ENCODE results near the gene MRPL12.

MRPL12 gene

DNA sequence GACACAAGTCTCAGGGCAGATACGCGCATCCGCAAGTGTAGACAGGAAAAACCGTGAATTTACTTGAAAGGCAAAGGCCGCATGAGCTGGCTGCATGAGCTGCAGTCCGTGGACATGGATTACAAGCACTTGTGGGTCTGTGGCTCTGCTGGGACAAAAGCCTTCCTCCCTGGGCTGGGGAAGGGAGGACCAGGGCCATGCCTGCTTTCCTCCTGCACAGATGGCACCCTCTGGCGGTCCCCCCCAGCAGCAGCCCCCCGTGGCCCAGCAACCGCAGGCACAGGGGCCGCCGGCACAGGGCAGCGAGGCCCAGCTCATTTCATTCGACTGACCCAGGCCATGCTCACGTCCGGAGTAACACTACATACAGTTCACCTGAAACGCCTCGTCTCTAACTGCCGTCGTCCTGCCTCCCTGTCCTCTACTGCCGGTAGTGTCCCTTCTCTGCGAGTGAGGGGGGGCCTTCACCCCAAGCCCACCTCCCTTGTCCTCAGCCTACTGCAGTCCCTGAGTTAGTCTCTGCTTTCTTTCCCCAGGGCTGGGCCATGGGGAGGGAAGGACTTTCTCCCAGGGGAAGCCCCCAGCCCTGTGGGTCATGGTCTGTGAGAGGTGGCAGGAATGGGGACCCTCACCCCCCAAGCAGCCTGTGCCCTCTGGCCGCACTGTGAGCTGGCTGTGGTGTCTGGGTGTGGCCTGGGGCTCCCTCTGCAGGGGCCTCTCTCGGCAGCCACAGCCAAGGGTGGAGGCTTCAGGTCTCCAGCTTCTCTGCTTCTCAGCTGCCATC, 1.7 kb upstream of the MRPL12 start:
- DNase-seq (ENCODE audit: low read depth) = no peak

DNA sequence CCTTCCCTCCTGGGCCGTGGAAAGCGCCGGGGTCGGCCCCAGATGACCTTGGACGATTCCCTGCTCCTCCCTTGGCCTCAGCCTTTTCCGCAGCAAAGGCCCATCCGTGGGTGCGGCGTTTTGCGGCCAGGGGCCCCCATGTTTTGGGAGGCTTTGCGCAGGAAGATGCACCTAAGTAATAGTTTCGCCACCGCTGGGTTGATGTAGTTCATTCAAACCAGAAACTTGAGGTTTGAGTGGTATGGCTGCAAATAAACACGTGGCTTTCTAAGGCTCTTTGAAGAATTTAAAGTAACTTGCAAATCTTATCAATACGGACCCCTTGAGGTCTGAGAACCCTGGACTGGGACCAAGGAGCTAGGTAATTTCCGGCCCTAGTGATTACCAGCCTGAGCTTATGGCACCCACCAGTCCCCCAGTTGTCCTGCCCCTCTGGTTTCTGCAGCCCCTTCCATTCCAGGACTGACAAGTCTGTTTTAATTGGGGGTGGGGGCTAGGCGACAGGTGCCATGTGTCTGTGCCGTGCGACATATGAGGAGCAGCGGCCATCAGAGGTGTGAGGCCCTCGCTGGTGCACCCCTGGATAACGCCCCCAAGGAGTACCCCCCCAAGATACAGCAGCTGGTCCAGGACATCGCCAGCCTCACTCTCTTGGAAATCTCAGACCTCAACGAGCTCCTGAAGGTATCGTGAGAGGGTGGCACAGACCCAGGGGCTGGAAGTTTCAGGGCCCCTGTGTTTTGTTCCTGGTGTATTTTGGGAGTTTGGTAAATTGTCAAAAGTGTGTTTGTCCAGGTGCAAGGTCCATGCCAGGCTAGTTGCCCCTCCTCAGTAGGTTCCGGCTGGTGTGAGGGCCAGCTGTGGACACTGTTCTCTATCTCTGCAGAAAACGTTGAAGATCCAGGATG, 834 bp downstream of the MRPL12 start:
- no peak for DNase-seq (ENCODE audit: low read depth)

DNA sequence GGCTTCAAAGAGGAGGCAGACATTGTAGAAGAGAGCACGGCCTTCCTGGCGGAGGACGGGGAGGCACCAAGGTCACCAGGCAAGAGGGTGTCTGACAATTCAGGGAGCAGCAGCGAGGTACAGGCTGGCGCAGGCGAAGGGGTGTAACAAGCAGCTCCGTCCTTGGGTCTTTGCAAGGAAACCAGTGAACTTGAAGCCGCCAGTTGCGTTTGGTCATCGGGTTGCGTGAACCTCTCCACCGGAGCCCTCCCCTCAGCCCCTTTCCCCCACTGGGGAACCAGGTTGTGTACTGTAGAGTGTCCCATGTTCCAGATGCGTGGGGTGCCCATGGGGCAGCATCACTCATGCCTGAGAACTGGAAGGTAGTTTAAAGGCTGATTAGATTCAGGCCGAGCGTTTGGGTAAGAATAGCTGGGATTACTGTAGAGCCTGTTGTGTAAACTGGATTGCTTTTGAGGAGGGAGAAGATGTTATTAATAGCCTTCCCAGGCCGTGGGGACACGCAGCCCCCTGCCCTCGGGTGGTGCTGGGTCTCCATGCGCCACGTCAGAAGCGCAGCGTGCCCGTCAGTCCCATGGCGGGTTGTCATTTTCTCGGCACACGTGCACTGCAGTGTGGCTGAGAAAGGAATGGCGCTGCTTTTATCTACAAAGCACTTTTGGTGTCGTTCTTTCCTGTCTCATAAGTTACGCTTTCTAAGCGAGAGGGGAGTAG, 2.5 kb downstream of the MRPL12 start:
- DNase-seq (ENCODE audit: low read depth) = no peak

- DNase-seq (ENCODE audit: low read depth) = no peak
These were observed 3.1 kb downstream of the MRPL12 start for GRCh38 chr17:81706232-81706611.

DNA sequence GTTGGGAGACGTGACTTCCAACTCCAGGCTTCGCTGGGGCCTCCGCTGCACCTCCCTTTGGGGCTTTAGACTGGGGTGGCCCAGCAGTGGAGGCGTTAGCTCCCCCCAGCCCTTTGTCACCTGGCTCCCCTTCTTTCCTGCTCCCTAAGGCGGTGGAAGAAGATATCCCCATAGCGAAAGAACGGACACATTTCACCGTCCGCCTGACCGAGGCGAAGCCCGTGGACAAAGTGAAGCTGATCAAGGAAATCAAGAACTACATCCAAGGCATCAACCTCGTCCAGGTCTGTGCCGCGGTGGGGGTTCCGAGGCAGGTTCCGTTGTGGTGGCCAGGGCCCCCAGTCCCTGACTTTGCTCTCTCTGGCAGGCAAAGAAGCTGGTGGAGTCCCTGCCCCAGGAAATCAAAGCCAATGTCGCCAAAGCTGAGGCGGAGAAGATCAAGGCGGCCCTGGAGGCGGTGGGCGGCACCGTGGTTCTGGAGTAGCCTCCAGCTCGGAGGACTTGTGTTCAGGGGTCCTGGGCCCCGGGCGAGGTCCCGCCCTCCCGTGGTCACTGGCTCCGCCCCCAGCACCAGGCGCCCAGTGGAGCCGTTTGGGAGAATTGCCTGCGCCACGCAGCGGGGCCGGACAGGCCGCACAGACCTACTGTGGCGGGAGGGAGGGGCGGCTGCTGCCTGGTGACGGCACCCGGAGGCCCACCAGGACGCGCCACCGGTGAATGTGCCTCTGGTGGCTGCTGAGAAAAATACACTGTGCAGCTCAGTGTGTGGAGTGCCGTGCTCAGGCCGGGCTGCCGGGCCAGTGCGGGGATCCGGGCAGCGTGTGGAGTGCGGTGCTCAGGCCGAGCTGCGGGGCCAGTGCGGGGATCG, 3.8 kb downstream of the MRPL12 start:
- DNase-seq (ENCODE audit: low read depth) = no peak

DNA sequence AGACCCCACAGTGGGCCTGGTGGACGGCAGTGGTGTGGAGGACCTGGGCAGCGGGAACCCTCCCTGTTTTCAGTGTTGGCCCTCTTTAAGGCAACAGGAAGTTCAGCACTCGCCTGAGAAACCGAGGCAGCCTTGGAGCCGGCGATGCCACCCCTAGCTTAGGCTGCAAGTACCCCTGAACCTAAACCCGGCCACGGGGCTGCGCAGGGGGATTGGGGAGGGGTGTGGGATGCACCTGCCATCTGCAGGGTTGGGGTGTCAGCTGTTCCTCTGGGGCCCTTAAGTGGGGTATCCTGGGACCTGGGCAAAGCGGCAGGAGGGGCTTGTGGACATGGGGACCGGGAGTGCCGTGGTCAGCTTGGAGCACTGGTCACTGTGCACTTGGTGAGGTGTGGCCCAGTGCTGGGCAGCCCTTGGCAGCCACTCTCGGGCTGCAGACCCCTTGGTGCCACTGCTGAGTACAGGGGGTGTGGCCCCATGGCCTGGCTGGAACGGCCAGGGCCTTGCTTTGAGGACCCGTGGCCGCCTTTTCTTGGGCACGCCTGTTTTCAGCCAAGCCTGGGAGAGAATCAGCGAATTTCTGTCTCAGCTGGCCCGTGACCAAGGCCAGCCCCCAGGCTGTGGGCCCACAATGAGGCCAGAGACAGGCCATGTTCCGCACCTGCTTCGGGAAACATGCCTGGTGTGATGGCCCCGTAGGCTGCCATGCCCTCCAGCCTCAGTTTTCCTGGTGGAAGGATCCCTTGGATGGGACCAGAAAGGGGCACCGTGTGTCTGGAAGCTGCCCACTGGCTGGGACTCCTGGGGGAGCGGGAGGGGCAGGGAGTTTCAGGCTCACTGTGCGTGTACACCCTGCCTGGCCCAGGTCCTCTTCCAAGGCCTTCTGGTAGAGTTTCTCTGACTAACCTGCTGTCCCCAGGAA, 4.8 kb downstream of the MRPL12 start:
- no peak for DNase-seq (ENCODE audit: low read depth)

DNA sequence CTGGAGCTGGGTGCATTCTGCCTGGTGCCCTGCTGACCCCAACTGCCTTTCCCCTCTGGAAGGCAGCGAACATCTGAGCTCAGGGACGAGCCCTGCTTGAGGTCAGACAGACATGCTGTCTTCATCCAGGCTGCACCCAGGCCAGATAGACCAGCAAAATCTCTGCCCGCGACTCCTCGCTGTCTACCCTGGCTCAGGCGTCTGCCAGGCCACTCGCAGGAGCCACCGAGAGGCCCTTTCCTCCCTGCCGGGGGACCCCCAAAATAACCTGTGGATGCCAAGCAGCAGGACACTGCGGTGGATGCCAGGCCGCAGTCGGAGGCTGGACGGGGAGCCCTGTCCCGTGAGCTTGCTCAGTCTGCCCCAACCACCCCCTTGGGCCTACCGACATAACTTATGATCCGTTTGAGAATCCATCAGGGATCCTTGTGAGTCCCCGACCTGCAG, 5.6 kb downstream of the MRPL12 start:
- DNase-seq (ENCODE audit: low read depth) = no peak

- no peak for DNase-seq (ENCODE audit: low read depth)
These were observed 7.5 kb downstream of the MRPL12 start for GRCh38 chr17:81710514-81711308.

DNA sequence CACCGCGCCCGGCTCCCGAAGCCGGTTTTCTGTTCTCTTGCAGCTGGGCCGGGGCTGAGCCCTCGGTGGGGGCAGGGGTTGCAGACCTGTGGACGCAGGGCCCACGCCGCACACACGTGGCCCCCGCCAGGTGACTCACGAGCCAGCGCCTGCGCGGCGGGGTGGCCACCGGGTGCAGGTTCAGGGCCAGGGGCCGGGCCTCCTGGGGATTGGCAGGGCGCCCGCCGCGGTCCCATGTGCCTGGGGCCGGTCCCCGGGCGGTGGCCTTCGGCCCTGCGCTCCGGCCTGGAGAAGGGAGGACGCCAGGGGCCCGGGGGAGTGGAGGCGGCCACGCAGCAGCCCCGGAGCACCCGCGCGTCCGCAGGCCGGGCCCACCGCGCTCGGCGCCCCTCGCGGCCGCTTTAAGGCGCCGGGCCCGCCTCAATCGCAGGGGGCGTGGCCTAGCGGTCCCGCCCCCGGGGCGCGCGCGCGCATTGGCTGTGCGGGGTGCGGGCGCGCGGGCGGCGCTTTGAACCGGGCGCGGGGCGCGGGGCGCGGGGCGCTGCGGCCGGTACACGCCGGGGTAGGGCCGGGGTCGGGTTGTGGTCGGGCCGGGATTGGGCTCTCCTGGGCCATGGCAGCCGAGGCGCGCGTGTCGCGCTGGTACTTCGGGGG, 8.8 kb downstream of the MRPL12 start, which contains the start of gene SLC25A10:
SLC25A10 (plus strand) TSS at position 471 of the 654 bp plus-strand sequence; CDS start at position 614, 143 bp downstream.
- no peak for DNase-seq (ENCODE audit: low read depth)

DNA sequence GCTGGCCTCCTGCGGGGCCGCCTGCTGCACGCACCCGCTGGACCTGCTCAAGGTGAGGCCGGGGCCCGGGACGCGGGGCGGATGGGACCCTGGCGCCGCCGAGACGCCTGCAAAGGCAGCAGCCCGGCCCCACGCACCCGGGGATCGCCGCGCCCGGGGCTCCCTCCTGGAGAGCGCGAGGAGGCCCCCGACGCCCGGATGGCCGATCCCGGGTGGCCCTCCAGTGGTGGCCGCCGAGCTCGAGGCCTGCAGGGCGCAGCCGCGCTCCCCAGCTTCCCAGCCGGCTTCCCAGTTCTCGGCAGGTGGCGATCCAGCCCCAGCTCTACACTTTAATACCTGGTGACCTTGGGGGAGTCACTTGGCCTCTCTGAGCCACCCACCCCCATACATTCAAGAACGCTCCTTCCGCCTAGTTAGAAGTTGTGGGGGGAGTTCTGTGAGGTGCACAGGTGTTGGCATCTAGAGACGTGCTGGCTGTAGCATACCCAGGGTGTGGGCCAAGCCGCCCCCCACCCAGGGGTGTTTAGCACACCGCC, 9.4 kb downstream of the MRPL12 start:
- DNase-seq (ENCODE audit: low read depth) = no peak

GRCh38 chr17:81713004-81713555, 9.9 kb downstream of the MRPL12 start:
- DNase-seq (ENCODE audit: low read depth) = no peak

DNA sequence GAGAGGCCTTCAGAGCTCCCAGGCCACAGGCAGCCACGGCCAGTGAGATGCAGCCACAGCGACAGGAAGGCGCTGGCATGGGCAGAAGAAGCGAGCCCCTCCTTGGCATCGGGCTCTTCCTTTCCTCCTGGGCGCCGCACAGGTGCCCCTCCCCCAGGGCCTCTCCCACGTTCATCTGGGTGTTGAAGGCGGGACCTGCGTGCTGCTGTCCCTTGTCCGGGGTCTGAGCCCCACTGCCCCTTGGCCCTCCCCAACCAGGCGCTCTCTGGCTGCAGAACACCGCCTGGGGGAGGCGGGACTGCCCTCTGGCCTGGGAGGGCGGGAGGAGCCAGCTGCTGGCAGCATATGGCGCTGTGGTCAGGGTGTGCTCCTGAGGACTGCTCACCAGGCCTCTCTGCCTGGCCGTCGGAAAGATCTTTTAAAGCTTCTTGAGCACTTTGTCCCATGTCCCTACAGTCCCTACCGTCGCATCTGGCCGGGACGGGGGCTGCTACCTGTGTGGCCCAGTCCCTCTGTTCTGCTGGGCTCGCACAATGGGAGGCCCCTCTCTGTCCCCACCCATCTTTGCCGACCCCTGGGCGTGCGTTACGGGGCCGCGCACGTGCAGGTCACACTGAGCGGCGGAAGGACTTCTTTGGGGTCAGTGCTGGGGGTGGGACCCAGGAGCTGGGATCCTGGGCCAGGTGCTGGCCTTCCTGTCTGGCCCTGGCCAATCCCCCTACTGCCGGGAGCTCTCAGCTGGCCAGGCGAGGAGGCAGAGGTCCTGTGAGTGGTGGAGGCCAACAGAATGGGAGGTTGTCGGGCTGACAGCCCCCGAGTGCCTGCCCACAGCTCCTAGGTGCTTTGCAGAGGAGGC, 10.6 kb downstream of the MRPL12 start:
- no peak for DNase-seq (ENCODE audit: low read depth)

DNA sequence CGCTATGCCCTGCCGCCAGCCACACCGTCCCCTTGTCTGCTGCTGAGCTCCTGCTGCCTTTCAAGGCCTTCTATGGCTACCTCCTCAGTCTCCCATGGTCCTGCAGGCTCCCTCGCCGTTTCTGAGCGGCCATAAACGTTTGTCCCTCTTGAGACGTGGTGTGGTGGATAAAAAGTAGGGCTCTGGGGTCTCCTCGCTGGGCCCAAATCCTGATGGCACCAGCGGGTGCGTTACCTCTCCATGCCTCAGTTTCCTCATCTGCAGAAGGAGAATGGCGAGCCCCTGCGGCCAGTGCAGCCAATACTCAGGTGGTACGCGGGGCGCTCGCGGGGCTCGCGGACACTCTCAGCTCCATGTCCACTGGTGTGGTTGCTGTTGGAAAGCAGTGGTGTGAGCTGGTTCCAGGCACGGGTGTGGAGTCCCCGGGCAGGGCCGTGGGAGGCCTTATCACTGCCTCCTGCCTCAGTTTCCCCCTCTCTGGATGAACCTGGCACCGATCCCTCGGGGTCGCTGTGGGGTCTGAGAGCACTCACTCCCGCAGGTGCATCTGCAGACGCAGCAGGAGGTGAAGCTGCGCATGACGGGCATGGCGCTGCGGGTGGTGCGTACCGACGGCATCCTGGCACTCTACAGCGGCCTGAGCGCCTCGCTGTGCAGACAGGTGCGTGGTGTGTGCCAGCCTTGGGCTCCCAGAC, 11.4 kb downstream of the MRPL12 start:
- DNase-seq (ENCODE audit: low read depth) = no peak

DNA sequence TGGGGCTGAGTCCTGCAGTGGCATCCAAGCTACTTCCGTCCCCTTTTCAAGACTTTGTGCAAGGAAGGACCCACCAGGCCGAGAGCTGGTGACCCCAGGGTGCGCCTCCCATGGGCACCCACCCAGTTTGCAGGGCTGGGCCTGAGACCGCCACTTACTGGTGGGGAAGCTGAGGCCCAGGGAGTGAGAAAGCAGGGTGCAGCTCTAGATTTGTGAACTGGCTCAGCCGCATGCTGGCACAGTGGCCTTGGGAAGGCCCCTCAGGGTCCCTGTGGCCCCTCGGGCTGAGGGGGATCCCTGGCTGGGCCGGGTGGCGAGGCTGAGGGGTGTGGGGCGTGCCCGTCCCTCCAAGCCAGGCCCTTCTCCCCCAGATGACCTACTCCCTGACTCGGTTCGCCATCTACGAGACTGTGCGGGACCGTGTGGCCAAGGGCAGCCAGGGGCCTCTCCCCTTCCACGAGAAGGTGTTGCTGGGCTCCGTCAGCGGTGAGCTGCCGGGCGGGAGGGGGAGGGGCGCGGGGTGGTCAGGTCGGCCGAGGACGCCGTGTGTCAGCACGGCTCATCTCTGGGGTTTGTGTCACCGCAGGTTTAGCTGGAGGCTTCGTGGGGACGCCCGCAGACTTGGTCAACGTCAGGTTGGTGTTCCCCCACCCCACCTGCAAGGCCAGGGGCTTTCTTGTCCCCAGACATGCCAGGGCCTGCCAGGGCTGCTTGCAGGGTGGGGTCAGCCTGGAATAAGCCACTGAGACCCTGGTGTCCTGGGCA, 12.1 kb downstream of the MRPL12 start:
- DNase-seq (ENCODE audit: low read depth) = no peak

DNA sequence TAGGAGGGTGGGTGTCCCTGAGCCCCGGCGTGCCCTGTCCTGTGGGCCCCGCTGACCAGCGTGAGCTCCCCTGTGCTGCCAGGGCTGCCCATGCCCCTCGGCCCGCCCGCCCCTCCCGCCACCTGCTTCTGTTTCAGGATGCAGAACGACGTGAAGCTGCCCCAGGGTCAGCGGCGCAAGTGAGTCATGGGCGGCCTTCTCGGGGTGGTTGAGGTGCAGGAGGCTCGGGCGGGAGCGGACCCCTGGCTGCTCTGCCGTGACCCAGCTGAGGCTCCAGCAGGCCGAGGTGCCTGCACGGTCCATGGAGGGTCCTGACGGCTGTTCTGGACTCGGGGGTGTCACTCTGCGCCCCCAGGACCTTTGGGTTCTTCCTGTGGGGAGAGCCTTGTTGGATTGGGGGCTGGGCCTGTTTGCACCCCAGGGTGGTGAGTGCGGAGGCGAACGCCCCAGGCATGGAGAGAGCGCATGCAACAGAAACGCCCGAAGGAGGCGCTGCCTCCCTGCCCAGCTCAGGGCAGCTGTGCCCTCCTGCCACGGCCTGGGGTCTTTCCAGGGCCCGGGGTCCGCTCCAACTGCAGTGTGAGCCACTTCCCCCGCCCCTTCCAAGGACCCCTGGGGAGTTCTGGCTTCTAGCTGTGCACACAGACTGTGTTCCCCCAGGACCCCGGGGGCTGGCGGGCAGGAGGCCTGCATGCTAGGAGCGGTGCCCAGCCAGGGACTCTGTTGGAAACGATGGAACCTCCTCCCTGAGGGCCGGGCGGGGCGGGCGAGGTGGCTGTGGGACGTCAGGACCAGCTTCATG, 12.9 kb downstream of the MRPL12 start:
- DNase-seq (ENCODE audit: low read depth) = no peak
